HepG2 (cell line): ENCODE measurements around the gene ACAP3. TPM values are rescaled to one million over a fixed set of nuclear protein-coding genes. Genes with fewer than 3 reads are reported as not detected.

ENCODE experiments used
- BHLHE40 ChIP-seq: IDR thresholded peaks from 2 replicates; pipeline ENCODE4 v1.6.1; 2011; ENCODE audit warnings: low read length, improper control_type of control experiment
- HIVEP1 ChIP-seq: sonication (generic); formaldehyde crosslinking; IDR thresholded peaks from 2 replicates; pipeline ENCODE4 v1.4.0; 2020; ENCODE audit warnings: mild to moderate bottlenecking, missing genetic modification reagents
- KAT8 ChIP-seq: IDR thresholded peaks from 2 replicates; pipeline ENCODE4 v1.6.1; 2016; ENCODE audit warnings: missing genetic modification reagents, missing compliant biosample characterization
- KDM2A ChIP-seq: sonication (generic); formaldehyde crosslinking; IDR thresholded peaks from 2 replicates; pipeline ENCODE4 v1.4.0; 2020; ENCODE audit warnings: low read depth, missing genetic modification reagents, borderline replicate concordance
- KDM6A ChIP-seq: IDR thresholded peaks from 2 replicates; pipeline ENCODE4 v1.6.1; 2016; ENCODE audit warnings: low read depth
- POLR2AphosphoS2 ChIP-seq: IDR thresholded peaks from 2 replicates; pipeline ENCODE4 v1.6.1; 2011; ENCODE audit warnings: low read depth, low read length, improper control_type of control experiment
- PREB ChIP-seq: sonication (generic); formaldehyde crosslinking; IDR thresholded peaks from 2 replicates; pipeline ENCODE4 v1.4.0; 2020; ENCODE audit warnings: missing genetic modification reagents
- RFX3 ChIP-seq: IDR thresholded peaks from 2 replicates; pipeline ENCODE4 v1.6.1; 2016; ENCODE audit warnings: missing biosample characterization, missing genetic modification reagents
- SNAI1 ChIP-seq: sonication (generic); formaldehyde crosslinking; IDR thresholded peaks from 2 replicates; pipeline ENCODE4 v1.5.0; 2020; ENCODE audit warnings: mild to moderate bottlenecking, missing genetic modification reagents, borderline replicate concordance
- TMF1 ChIP-seq: sonication (generic); formaldehyde crosslinking; IDR thresholded peaks from 2 replicates; pipeline ENCODE4 v1.8.1; 2022; ENCODE audit warnings: low read depth, missing genetic modification reagents
- ZBTB25 ChIP-seq: IDR thresholded peaks from 2 replicates; pipeline ENCODE4 v1.6.1; 2018; ENCODE audit warnings: missing genetic modification reagents
- ZNF251 ChIP-seq: sonication (generic); formaldehyde crosslinking; IDR thresholded peaks from 2 replicates; pipeline ENCODE4 v1.9.0; 2021; ENCODE audit warnings: mild to moderate bottlenecking, missing genetic modification reagents
- ZNF782 ChIP-seq: sonication (generic); formaldehyde crosslinking; IDR thresholded peaks from 2 replicates; pipeline ENCODE4 v1.4.0; 2020; ENCODE audit warnings: missing genetic modification reagents, mild to moderate bottlenecking, borderline replicate concordance
- polyA plus RNA-seq, 8 experiments: library from polyadenylated mRNA; depleted of rRNA in 3 of 8; stranded (reverse) in 7 of 8; unstranded in 1 of 8; fragments of >200 nt; fragmentation: Illumina TruSeq in 4 of 8; extraction: Trizol in 4 of 8; gene quantifications; 2 replicates each; pipeline versions ENCODE4 v1.2.1 to v1.2.3, GENCODE V29; 2011 to 2016; ENCODE audit warnings: low read depth in 4 of 8, missing spikeins in 1 of 8, mixed read lengths in 1 of 8; ENCODE audit not compliant: insufficient read depth in 1 of 8
- total RNA-seq, 5 experiments: library from RNA; depleted of rRNA; stranded (reverse); fragments of >200 nt; fragmentation: Illumina TruSeq; extraction: Trizol; gene quantifications; 2 replicates each; pipeline ENCODE4 v1.2.3, GENCODE V29; 2016; ENCODE audit warnings: low read depth in 1 of 5
- TF ChIP-seq, protein P1 (sequence below): sonication (generic); formaldehyde crosslinking; IDR thresholded peaks from 2 replicates; pipeline ENCODE4 v1.4.0; 2020; ENCODE audit warnings: missing genetic modification reagents, mild to moderate bottlenecking, borderline replicate concordance
- TF ChIP-seq, protein P2 (sequence below): sonication (generic); formaldehyde crosslinking; IDR thresholded peaks from 2 replicates; pipeline ENCODE4 v1.4.0; 2020; ENCODE audit warnings: missing genetic modification reagents, borderline replicate concordance
- TF ChIP-seq, protein P3 (sequence below): sonication (generic); formaldehyde crosslinking; IDR thresholded peaks from 2 replicates; pipeline ENCODE4 v1.4.0; 2020; ENCODE audit warnings: missing genetic modification reagents
- TF ChIP-seq, protein P4 (sequence below): sonication (generic); formaldehyde crosslinking; IDR thresholded peaks from 2 replicates; pipeline ENCODE4 v1.5.0; 2020; ENCODE audit warnings: missing genetic modification reagents
- TF ChIP-seq, protein P5 (sequence below): IDR thresholded peaks from 2 replicates; pipeline ENCODE4 v1.6.1; 2016; ENCODE audit warnings: missing genetic modification reagents, missing compliant biosample characterization

The ACAP3 gene
- total and polyA plus RNA-seq, 2 of the 13 experiments (the other 11 are each of a cell fraction or from before 2014, with no cell fraction given): 29.4 to 50.8 TPM

GRCh38 chr1:1287288-1288110 is 20.2 kb downstream of the ACAP3 start (continued):
- TF ChIP-seq BHLHE40 (no peak), KDM6A (CRISPR knock-in tag) (0 out of 2 replicates have a peak, but pooled peaks have one; percentile 29), HIVEP1 (CRISPR knock-in tag) (no peak), PREB (no peak), ZNF251 (CRISPR knock-in tag) (no peak), KAT8 (no peak; the same call in 1 of the 2 replicates), SNAI1 (CRISPR knock-in tag) (no peak), KDM2A (peak; percentile 64; the same call in 1 of the 2 replicates), ZBTB25 (no peak), RFX3 (CRISPR knock-in tag) (no peak), ZNF782 (CRISPR knock-in tag) (peak; percentile 76; the same call in 1 of the 2 replicates), POLR2AphosphoS2 (no peak), TMF1 (no peak)
- TF ChIP-seq, protein P1, sequence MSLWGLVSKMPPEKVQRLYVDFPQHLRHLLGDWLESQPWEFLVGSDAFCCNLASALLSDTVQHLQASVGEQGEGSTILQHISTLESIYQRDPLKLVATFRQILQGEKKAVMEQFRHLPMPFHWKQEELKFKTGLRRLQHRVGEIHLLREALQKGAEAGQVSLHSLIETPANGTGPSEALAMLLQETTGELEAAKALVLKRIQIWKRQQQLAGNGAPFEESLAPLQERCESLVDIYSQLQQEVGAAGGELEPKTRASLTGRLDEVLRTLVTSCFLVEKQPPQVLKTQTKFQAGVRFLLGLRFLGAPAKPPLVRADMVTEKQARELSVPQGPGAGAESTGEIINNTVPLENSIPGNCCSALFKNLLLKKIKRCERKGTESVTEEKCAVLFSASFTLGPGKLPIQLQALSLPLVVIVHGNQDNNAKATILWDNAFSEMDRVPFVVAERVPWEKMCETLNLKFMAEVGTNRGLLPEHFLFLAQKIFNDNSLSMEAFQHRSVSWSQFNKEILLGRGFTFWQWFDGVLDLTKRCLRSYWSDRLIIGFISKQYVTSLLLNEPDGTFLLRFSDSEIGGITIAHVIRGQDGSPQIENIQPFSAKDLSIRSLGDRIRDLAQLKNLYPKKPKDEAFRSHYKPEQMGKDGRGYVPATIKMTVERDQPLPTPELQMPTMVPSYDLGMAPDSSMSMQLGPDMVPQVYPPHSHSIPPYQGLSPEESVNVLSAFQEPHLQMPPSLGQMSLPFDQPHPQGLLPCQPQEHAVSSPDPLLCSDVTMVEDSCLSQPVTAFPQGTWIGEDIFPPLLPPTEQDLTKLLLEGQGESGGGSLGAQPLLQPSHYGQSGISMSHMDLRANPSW (CRISPR knock-in tag): no peak
- TF ChIP-seq, protein P2, sequence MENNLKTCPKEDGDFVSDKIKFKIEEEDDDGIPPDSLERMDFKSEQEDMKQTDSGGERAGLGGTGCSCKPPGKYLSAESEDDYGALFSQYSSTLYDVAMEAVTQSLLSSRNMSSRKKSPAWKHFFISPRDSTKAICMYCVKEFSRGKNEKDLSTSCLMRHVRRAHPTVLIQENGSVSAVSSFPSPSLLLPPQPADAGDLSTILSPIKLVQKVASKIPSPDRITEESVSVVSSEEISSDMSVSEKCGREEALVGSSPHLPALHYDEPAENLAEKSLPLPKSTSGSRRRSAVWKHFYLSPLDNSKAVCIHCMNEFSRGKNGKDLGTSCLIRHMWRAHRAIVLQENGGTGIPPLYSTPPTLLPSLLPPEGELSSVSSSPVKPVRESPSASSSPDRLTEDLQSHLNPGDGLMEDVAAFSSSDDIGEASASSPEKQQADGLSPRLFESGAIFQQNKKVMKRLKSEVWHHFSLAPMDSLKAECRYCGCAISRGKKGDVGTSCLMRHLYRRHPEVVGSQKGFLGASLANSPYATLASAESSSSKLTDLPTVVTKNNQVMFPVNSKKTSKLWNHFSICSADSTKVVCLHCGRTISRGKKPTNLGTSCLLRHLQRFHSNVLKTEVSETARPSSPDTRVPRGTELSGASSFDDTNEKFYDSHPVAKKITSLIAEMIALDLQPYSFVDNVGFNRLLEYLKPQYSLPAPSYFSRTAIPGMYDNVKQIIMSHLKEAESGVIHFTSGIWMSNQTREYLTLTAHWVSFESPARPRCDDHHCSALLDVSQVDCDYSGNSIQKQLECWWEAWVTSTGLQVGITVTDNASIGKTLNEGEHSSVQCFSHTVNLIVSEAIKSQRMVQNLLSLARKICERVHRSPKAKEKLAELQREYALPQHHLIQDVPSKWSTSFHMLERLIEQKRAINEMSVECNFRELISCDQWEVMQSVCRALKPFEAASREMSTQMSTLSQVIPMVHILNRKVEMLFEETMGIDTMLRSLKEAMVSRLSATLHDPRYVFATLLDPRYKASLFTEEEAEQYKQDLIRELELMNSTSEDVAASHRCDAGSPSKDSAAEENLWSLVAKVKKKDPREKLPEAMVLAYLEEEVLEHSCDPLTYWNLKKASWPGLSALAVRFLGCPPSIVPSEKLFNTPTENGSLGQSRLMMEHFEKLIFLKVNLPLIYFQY (CRISPR knock-in tag): no peak
- TF ChIP-seq, protein P3, sequence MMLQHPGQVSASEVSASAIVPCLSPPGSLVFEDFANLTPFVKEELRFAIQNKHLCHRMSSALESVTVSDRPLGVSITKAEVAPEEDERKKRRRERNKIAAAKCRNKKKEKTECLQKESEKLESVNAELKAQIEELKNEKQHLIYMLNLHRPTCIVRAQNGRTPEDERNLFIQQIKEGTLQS (CRISPR knock-in tag): no peak
- TF ChIP-seq, protein P4, sequence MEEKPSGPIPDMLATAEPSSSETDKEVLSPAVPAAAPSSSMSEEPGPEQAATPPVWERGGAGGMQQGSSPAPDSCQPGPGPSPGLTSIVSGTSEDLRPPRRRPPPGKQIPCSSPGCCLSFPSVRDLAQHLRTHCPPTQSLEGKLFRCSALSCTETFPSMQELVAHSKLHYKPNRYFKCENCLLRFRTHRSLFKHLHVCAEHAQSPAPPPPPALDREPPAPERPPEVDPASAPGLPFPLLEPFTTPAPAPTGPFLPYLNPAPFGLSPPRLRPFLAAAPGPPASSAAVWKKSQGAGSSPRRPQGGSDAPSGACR (CRISPR knock-in tag): no peak; the same call in 1 of the 2 replicates
- TF ChIP-seq, protein P5, sequence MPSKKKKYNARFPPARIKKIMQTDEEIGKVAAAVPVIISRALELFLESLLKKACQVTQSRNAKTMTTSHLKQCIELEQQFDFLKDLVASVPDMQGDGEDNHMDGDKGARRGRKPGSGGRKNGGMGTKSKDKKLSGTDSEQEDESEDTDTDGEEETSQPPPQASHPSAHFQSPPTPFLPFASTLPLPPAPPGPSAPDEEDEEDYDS: no peak
